ENCODE data around the gene KMO.

The KMO gene

DNA sequence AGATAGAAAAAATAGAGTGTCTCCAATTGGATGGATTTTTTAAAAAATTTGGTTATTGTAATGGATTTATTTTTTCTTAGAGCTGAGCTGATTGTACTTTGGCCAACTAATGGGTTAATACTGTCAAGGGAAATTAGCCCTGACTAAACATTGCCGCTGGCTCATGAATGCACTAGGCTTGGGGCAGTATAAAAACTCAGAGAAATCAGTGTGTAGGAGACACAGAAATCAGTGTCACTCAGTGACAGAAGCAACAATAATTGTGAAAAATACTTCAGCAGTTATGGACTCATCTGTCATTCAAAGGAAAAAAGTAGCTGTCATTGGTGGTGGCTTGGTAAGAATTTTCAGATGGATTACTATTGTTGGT is at the start of gene KMO:
Gene KMO (plus strand): TSS at position 217 of the 370 bp plus-strand sequence. CDS start 67 bp downstream, at position 284.
- DNase-seq (ENCODE audit: low read depth in 2 of 2): no peak

DNA sequence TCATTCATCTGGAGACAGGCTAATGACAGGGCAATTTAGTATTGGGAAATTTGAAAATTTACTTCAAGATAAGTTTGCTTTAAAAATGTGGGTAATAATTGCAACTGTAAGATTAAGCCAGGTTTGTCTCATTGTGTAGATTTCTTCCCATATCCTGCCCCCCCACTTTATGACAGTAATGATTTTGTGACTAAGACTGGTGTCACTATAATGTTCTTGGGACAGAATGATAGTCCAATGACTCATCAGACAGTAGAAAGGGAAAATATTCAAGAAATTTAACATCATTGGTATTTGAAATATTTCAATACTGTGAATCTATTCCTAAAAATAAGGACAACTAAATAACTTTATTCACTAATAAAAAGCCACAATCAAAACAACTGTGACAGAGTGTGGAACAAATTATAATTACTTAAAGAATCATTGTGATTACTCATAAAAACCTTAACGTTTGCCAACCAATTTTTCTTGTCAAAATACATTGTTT is 49.4 kb upstream of the KMO start:
- DNase-seq (ENCODE audit: low read depth in 2 of 2): no peak

DNA sequence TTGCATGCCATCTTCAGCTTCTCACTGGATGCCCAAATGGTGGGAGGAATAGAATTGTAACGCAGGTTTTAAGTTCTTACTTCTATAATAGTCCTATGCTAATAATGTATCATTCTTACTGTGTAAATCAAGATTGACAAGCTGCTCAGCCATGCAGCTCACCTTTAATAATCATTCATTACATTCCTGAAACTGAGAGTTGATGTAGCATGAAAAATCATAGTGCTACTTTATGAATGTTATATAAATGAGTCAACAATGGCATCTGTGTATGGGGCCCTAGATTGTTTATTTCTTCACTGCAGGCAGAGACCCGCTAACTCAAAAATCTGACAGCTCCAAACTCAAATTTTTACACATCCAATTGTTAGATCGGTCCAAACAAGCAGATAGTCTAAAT is 47.0 kb upstream of the KMO start:
- DNase-seq (ENCODE audit: low read depth in 2 of 2): no peak

DNA sequence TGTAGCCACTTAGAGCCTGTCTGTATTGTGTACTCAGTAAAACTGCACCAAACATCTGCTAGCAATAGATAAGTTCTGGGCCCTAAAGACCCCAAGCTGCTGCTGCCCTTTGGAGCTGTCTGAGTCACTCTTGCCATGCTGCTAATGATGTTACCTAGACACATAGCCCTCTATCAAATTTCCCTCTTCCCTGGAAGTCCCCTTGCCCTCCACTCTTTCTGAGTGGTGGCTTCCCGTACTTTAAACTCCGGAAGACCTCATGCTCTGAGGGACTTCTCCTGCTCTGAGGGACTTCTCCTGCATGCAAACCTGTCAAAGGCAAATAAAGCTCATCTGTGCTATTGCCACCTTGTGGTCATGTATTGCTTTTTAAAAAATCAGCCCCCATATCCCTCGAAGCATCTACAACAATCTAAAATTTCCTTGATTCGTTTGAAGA is 46.6 kb upstream of the KMO start:
- no peak for DNase-seq (ENCODE audit: low read depth in 2 of 2)

DNA sequence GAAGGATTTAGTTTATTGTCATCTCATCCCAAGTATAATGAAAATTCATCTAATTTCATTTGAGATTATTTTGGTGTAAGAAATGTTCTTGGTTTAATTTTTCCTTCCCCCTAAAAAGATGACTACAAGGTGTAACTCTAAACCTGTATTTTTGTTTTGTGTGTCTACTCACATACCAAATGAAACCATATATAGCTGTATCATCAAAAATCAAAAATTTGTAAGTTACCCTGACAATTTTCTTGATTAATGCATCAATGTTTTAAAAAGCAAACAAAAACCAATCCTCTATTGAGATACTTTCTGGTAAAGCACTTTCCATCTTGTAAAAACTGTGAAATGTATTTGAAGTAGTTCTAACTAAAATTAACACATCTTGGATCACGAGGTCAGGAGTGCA is 43.4 kb upstream of the KMO start:
- no peak for DNase-seq (ENCODE audit: low read depth in 2 of 2)

DNA sequence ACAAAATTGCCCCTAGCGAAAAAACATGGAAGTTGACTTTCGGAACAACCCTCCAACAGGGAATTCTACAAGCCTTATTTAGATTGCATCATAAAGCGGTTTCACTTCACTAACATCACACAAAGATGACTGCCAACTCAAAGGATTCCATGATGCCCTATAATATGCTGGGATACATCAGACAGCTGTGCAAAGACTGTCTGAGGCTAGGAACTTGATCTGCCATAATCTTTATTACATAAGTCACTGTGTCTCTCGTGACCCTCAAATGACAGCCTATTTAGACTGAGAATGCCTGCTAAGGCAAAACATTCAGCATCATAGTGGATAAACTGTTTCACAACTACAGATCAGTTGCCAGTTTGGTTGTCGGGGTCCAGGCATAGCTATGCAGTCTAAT is 36.4 kb upstream of the KMO start:
- DNase-seq (ENCODE audit: low read depth in 2 of 2): no peak

DNA sequence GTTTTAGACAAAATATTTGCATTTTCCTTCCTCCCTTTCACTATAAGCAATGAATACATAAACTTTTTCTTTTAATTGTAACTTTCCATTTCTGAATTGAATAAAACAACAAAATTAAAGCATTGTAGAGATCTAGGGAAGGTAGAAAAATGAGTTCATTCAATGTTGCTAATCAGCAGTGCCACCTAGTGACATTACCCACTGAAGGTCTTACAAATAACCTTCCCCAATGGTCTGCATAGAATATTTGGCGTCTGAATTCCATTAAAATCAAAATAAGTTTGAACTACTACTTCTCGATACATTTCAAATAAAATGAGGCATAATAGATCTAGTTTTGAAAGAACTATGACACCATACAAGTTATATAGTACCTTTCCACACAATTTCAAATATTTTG is 32.3 kb upstream of the KMO start:
- no peak for DNase-seq (ENCODE audit: low read depth in 2 of 2)

DNA sequence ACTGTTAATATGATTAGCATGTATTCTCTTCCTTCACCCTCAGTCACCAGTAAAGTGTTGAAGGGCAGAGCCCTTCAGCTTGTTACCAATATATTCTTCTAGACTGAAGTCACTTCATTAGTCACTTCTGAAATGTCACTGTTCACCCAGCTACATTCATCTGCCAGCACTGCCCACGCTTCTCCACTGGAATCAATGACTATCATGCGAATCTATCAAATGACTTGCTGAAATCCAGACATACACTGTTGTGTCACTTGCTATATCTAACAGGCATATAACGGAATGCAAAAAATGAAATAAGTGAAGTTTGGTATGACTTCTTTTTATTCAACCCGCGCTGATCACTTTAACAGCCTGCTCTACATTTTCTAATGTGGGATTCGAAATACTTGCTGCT is 28.7 kb upstream of the KMO start:
- no peak for DNase-seq (ENCODE audit: low read depth in 2 of 2)

DNA sequence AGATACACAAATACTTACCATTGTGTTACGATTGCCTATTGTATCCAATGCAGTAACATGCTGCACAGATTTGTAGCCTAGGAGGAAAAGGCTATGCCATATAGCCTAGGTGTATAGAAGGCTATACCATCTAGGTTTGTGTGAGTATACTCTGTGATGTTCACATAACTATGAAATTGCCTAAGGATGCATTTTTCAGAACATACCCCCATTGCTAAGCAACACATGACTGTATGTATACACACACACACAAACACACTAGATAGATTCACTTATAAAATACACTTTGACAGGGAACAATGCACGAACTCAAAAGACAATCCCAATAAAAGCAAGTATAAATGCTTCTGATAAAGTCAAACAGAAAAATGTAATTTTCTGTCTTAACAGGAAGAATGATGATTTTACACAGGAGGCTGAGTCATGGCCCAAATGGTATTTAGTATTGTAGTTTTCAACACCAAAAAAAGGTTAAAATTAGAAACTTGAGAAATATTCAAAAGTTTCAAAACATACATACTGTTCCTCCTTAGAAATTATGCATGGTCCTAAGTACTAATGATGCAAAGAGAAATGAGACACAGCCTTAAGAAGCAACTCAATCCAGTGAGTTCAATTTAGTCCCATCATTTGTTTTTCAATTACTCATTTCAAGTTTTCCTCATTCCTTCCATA is 24.9 kb upstream of the KMO start:
- no peak for DNase-seq (ENCODE audit: low read depth in 2 of 2)

DNA sequence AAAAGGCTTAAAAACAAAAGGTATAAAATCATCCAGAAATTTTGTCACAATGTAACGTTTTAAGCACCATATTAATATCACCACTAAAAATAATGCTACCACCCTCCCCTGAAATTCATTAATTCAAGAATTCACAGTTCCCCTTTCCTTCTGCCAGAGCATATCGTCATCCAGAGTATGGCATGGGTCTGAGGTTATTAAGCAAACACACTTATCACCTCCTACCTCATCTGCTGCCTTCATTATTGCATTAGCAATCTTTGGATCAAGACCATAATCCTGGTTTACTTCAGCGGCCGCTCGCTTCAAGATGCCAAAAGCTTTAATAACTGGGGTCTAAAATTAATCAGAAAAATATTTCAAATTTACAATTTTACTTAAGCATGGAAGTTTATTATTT is 18.8 kb upstream of the KMO start:
- DNase-seq (ENCODE audit: low read depth in 2 of 2): no peak

DNA sequence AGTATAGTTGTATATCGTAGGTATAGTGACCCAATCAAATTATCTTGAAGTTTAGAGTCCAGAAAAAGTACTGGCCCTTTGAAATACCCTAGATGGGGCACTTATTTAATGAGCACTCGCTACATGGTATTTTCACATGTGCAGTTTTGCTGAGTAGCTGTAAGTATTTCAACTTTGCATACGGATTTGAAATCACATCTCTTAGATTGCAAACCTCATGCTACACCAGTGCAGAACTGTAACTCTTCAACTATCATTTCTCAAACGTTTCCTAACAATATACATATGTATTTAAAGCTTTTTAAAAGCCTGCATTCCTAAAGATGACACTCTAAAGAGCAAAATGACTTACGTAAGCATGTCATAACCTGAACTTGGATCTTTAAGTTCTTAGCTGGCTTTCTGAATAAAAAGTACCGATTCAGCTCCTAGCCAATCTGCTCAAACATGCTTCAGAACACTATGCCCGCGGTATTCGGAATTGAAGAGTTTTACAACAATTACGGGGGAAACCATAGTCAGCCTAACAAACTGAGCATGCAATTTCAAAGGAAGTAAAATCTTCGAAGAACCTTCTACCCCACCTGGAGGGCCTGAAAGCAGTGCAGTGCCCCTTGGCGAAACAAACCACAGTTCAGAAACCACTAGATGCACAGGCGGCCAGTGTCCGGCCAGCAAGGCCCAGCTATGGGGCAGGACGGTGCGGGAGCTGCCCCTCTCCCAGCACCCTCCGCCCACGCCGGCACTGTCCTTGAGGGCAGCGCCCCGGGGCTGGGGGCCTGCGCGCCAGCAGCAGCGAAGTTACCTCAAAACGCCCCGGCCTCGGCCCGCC is 13.5 kb upstream of the KMO start:
- peak in 1 of 2 donors; percentile 1 for DNase-seq (ENCODE audit: low read depth in 2 of 2)

DNA sequence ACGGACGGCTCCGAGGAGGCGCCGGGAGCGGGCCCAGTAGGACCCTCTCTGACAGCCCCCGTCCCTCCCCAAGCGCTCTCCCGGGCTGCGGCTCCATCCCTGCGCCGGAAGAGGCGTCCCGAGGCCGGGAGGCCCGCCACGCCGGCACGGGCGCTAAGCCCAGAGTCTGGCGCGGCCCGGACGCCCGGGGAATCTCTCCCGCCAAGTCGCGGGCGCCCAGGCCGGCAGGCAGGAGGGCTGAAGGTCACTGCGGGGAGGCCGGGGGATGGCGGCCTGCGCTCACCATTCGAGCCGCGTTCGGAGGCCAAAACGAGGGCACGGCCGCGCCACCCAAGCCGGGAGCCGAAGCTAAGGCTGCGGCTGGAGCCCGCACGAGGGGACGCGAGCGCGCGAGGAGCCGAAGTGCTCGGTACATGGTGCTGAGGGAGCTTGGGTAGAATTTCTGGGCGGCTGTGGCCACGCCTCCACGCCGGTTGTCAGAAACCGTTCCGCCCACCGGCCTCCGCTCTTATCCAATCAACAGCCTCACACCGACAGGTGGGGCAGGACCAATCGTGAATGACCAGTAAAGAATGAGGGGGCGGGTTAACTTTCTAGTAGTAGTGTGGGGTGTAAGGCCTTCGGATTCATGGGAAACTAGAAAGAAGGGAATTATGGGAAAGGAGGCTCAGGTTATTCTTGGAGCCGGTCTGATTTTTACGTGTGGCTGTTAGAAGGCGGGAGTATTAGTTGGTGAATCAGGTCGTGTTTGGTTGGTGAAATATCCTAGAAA is 12.7 kb upstream of the KMO start, which contains the start of gene FH:
Gene FH (minus strand): TSS at position 448 of the 772 bp plus-strand sequence. CDS start 33 bp downstream, at position 415.
- peak; percentile 79 to 86 for DNase-seq (ENCODE audit: low read depth in 2 of 2)

DNA sequence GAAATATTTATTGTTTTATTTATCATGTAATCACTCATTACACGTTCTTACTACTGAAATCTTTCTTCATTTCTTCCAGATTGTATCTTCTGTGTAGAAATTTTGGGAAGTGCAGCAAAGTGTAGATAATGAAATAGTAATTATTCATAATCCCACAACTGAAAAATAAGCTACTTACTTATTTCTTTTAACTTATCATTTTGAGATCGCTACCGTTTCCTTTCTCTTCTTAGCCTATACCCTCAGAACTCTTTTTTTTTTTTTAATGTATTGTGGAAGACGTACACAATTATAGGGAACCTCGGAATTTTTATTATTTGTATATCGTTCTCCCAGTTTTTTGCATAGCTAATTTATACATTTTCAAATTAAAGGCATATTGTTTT is 12.1 kb upstream of the KMO start:
- DNase-seq (ENCODE audit: low read depth in 2 of 2): no peak

DNA sequence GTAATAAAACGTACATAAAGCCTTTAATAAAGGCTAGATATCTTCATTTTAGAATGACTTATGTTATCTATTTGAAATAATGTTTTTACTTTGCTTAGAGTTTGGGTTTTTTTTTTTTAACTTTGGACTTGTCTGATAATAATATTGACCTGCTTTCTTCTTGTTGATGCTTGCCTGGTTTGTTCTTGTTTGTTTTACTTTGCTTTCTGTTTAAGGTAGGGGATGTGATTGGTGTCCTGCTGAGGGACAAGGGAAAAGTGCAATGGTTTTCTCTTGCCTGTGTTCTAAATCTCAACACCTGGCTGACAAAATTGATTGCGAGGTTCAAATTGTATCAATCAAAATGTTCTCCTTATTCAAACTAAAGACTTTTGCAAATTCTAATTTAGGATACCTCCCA is 10.5 kb upstream of the KMO start:
- no peak for DNase-seq (ENCODE audit: low read depth in 2 of 2)

DNA sequence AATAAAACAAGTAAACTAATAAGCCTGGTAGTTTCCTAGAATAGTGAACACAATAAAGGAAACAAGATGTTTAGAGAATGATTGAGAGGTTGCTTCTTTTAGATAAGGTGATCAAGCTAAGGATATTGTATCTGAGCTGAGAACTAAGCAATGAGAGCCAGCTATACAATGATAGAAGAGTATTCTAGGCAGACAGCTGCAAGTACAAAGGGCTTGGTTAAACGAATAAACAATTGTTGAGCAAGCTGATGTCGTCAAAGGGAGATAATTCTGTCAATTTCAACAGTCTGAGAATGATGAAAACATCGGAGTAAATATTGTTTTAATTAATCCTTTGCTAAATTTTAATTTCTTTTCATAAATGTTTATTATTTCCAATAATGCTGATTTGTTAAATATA is 7.2 kb upstream of the KMO start:
- no peak for DNase-seq (ENCODE audit: low read depth in 2 of 2)

DNA sequence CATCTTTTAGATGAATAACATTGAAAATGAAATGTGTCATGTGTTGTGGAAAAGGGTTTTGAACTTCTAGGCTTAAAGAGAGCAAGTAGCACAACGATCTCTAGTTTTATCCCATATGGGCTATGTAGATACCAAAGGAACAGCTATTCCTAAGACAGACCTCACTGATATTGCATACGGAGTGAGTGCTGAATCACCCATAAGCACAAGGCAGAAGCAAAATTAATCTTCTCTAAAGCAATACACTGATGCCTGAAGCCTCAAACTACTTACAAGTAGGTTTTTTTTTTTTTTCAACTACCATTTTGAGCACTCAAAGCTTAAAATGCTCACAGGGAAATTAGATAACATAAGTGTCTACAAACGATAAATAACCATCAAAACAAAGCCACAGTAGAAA is 5.0 kb upstream of the KMO start:
- DNase-seq (ENCODE audit: low read depth in 2 of 2): no peak

DNA sequence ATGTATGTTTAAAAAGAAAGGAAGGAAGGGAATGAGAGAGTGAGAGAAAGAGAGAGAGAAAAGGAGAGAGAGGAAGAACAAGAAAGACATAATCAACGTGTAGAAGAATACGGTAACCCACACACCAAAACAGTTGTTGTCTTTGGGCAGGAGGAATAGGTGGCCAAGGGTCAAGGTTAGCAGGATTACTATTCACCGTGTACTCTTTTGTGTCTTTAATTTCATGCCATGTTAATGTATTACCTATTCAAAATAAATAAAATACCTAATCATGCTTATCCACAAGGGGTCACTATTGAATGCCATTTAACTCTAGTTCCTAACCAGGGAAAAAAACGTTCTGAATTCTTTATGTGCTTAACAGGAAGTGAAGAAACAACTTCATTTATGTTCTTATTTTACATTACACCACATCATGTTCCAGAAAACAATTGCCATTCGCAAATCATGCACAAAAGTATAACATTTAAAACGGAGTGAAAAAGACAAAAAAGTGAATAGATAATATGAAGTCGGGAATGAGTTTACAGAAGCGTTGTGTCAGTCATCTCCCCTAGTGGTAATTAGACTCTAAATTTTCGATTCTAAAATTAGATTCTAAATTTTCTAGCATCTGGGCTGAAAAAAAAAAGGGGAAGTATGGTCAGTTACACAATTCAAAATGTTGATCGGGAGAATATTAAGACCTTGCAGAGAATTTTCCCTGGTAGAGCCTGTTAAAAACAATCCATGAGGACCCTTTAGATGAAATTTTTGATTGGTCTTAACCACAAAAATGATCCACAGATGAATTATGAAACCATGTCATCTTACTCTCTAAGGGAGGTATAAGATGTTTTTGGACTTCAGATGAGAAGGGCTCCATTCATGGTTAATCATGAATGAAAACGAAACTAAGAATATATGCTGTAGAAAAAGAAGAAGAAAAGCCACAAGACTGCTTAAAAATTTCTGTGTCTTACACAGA is 700 bp upstream of the KMO start:
- DNase-seq (ENCODE audit: low read depth in 2 of 2): no peak

DNA sequence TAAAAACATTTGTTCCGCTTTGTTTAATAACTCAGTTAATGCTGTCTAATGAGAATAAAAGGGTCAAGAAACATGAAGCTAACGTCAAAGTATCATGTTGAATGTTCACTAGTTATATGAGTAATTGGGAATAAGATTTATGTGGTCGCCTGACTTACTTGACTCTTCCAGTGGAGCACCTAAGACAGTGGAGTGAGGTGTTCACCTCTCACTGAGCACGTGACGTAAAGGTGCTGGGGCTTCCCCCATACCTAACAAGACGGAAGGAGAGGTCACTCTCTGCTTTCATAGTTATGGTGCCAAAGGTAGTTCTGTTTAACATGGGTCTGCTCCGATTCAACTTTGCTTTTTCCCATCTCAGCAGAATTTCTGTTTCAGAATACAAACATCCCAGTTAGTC is 686 bp downstream of the KMO start:
- DNase-seq (ENCODE audit: low read depth in 2 of 2): no peak

DNA sequence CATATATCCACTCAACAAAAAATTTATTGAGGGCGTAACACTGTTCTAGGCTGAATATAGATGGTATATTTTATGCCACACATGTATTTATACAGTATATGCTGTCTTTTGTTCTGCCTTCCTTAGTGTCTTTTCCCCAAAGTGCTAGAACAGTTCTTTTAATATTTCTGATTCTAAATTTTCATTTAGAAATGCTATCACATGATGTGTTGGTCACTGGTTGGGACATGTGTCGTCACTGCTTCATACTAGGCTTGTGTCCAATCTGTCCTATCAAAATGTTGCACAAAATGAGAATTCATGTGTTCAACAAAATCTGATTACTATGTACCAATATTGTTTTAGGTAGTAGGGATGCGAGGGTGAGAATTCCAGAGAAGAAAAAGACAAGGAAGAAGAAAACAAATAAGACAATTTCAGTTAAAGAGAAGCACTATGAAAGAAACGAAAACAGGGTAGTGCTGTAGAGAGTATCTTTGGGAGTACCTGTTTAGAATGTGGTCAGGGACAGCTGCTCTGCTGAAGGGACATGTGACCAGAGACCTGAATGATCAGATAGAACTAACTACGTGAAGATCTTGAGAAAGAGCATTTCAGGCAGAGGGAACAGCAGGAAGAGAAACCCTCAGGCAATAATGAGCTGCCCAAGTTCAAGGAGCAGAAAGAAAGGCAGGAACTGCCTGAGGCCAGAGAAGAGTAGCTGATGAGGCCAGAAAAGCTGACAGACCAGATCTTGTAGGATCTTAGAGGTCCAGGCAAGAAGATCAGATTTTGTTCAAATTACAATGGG is 1.3 kb downstream of the KMO start:
- DNase-seq (ENCODE audit: low read depth in 2 of 2): no peak

DNA sequence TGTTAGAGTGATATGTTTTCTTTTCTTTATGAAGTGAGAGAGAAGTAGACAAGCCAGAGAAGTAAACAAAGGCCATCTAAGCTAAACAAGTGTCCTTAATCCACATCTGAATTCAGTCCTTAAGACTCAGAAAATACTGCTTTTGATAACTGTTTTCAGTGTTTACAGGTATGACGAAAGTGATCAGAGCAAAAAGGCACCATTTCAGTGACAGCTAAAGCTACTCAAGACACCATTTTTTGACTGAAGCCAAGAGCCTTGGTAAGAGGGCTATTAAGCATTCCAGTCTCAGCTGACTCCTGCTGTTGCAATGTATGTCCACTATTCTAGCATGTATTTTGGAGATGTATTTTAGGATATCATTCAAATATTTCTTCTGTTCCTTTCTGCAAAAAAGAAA is 4.1 kb downstream of the KMO start:
- no peak for DNase-seq (ENCODE audit: low read depth in 2 of 2)

Measured in stimulated activated CD8-positive, alpha-beta memory T cell treated with anti-CD3 and anti-CD28 coated beads, Interleukin-2, amount 100 ng/mL, for 1 hour (primary cell).